Measurements from ENCODE around the gene LARGE2.

DNA sequence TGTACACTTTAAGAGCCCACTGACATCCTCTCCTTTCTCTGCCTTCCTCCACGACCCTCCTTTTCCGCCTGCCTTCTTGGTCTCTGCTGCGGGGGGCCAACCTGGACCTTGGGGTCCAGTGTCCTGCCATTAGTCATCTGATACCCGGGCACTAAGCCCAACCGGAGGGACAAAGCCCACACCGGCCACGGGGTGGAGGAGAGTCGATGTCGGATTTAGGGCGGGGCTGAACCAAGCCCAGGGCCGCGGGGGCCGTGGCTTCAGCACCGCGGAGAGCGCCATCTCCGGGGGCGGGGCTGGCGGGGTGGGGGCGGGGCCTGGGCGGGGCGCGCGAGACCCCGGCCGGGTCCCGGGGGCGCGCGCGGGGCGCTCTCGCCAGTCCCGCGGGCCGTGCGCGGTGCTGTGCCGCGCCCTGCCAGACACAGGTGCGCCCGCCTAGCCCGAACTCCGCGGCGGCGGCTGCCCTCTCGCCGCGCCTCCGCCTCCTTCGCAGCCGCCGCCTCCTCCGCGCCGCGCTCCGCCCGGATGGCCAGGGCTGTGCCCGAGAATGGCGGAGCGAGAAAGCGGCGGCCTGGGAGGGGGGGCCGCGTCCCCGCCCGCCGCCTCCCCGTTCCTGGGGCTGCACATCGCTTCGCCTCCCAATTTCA is 37.1 kb upstream of the LARGE2 start, which contains the start of gene MAPK8IP1:
- no peak for TF ChIP-seq ZNF263 (CRISPR knock-in tag; IDR thresholded peaks at IDR 0.05; ENCODE audit: low read depth)
- TF ChIP-seq, protein P1, sequence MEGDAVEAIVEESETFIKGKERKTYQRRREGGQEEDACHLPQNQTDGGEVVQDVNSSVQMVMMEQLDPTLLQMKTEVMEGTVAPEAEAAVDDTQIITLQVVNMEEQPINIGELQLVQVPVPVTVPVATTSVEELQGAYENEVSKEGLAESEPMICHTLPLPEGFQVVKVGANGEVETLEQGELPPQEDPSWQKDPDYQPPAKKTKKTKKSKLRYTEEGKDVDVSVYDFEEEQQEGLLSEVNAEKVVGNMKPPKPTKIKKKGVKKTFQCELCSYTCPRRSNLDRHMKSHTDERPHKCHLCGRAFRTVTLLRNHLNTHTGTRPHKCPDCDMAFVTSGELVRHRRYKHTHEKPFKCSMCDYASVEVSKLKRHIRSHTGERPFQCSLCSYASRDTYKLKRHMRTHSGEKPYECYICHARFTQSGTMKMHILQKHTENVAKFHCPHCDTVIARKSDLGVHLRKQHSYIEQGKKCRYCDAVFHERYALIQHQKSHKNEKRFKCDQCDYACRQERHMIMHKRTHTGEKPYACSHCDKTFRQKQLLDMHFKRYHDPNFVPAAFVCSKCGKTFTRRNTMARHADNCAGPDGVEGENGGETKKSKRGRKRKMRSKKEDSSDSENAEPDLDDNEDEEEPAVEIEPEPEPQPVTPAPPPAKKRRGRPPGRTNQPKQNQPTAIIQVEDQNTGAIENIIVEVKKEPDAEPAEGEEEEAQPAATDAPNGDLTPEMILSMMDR (IDR thresholded peaks at IDR 0.05) = no peak
- TF ChIP-seq SP1 (CRISPR knock-in tag; conservative IDR thresholded peaks at IDR 0.05) = peak; percentile 63
- no peak for TF ChIP-seq JUN (CRISPR knock-in tag; IDR thresholded peaks at IDR 0.05)
- TF ChIP-seq CBFB (CRISPR knock-in tag; IDR thresholded peaks at IDR 0.05; ENCODE audit: low read depth) = no peak
- no peak for TF ChIP-seq ELF4 (CRISPR knock-in tag; IDR thresholded peaks at IDR 0.05; ENCODE audit: low read depth)
- no peak for TF ChIP-seq IRF2 (CRISPR knock-in tag; IDR thresholded peaks at IDR 0.05; ENCODE audit: borderline replicate concordance, low read depth)

All from WTC11 (cell line).